Endothelial cell of umbilical vein (primary cell): ENCODE data around the gene PSMC3.

ENCODE experiments used
- CTCF ChIP-seq, 2 donors: IDR thresholded peaks; 1 replicate in 1 of 2; 2 replicates in 1 of 2; pipeline ENCODE4 v1.5.1; 2011; ENCODE audit warnings: low read length in 2 of 2, mild to moderate bottlenecking in 2 of 2, moderate library complexity in 2 of 2, control low read depth in 1 of 2, inconsistent platforms in 1 of 2, low read depth in 1 of 2; ENCODE audit not compliant: insufficient read depth in 1 of 2; ENCODE audit errors: extremely low read depth in 1 of 2
- EZH2 ChIP-seq: IDR thresholded peaks from 2 replicates; pipeline ENCODE4 v1.6.1; 2012; ENCODE audit warnings: borderline replicate concordance, low read depth, mild to moderate bottlenecking, moderate library complexity, low read length, inconsistent platforms; ENCODE audit not compliant: severe bottlenecking
- FOS ChIP-seq: IDR thresholded peaks from 2 replicates; pipeline ENCODE4 v1.6.1; 2011; ENCODE audit warnings: mild to moderate bottlenecking, low read length, moderate library complexity, borderline replicate concordance; ENCODE audit not compliant: insufficient read depth
- MAX ChIP-seq: IDR thresholded peaks from 2 replicates; pipeline ENCODE4 v1.6.1; 2011; ENCODE audit not compliant: insufficient read depth, insufficient read length
- MYC ChIP-seq: IDR thresholded peaks from one replicate; pipeline ENCODE4 v1.6.1; 2011; ENCODE audit warnings: mild to moderate bottlenecking, low read depth, low read length
- POLR2A ChIP-seq: IDR thresholded peaks from 2 replicates; pipeline ENCODE4 v1.6.1; 2012; ENCODE audit warnings: low read depth, mild to moderate bottlenecking, control low read depth, low read length
- POLR2AphosphoS5 ChIP-seq: IDR thresholded peaks from 2 replicates; pipeline ENCODE4 v1.6.1; 2012; ENCODE audit warnings: low read depth, mild to moderate bottlenecking, control low read depth, low read length, moderate library complexity; ENCODE audit not compliant: insufficient read depth

GRCh38 chr11:47449541-47449940 is 23.3 kb upstream of the PSMC3 start:
- TF ChIP-seq CTCF (IDR thresholded peaks at IDR 0.05; ENCODE audit: extremely low read depth in 1 of 2, insufficient read depth in 1 of 2, low read depth in 1 of 2, low read length in 2 of 2) = no peak
- TF ChIP-seq POLR2AphosphoS5 = no peak
- TF ChIP-seq EZH2 = no peak
- TF ChIP-seq POLR2A = no peak
- TF ChIP-seq MYC = no peak
- no peak for TF ChIP-seq MAX
- no peak for TF ChIP-seq FOS
